Measurements from ENCODE around the gene ADRM1.

DNA sequence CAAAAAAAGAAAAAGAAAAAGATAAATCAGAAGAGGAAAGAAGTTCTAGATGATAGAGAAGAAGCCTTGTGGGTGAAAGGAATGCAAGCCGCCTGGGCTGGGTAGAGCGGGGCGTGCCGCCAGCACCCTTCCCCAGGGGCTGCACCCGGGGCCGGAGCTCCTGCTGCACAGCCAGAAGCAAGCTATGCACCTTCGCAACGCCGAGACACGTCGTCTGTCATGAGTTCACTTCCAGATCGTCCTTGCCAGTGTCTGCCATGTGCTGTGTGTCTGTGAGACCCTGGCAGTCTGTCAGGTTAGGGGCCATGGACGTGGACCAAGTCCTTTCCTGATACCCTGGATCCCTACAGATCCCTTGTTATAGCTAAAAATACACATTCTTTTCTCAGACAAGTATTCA is 25.5 kb upstream of the ADRM1 start:
- TF ChIP-seq, protein P1, sequence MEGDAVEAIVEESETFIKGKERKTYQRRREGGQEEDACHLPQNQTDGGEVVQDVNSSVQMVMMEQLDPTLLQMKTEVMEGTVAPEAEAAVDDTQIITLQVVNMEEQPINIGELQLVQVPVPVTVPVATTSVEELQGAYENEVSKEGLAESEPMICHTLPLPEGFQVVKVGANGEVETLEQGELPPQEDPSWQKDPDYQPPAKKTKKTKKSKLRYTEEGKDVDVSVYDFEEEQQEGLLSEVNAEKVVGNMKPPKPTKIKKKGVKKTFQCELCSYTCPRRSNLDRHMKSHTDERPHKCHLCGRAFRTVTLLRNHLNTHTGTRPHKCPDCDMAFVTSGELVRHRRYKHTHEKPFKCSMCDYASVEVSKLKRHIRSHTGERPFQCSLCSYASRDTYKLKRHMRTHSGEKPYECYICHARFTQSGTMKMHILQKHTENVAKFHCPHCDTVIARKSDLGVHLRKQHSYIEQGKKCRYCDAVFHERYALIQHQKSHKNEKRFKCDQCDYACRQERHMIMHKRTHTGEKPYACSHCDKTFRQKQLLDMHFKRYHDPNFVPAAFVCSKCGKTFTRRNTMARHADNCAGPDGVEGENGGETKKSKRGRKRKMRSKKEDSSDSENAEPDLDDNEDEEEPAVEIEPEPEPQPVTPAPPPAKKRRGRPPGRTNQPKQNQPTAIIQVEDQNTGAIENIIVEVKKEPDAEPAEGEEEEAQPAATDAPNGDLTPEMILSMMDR (conservative IDR thresholded peaks at IDR 0.05; ENCODE audit: low read depth in 2 of 2) = no peak
- TF ChIP-seq EZH2 (IDR thresholded peaks at IDR 0.05; ENCODE audit: low read depth, unreplicated experiment) = no peak
- TF ChIP-seq, protein P2, sequence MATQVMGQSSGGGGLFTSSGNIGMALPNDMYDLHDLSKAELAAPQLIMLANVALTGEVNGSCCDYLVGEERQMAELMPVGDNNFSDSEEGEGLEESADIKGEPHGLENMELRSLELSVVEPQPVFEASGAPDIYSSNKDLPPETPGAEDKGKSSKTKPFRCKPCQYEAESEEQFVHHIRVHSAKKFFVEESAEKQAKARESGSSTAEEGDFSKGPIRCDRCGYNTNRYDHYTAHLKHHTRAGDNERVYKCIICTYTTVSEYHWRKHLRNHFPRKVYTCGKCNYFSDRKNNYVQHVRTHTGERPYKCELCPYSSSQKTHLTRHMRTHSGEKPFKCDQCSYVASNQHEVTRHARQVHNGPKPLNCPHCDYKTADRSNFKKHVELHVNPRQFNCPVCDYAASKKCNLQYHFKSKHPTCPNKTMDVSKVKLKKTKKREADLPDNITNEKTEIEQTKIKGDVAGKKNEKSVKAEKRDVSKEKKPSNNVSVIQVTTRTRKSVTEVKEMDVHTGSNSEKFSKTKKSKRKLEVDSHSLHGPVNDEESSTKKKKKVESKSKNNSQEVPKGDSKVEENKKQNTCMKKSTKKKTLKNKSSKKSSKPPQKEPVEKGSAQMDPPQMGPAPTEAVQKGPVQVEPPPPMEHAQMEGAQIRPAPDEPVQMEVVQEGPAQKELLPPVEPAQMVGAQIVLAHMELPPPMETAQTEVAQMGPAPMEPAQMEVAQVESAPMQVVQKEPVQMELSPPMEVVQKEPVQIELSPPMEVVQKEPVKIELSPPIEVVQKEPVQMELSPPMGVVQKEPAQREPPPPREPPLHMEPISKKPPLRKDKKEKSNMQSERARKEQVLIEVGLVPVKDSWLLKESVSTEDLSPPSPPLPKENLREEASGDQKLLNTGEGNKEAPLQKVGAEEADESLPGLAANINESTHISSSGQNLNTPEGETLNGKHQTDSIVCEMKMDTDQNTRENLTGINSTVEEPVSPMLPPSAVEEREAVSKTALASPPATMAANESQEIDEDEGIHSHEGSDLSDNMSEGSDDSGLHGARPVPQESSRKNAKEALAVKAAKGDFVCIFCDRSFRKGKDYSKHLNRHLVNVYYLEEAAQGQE (IDR thresholded peaks at IDR 0.05; ENCODE audit: unreplicated experiment) = no peak
- TF ChIP-seq EZH2phosphoT487 (IDR thresholded peaks at IDR 0.05; ENCODE audit: unreplicated experiment) = no peak

Data from GM23338 (cell line).